ENCODE data around the gene PRTFDC1. TPM values are rescaled to one million over a fixed set of nuclear protein-coding genes. Genes with fewer than 3 reads are reported as not detected.

PRTFDC1 gene
- total RNA-seq, 1 experiment from 2014 or later = not detected

GRCh38 chr10:24952707-24953645 lies 570 bp upstream of the PRTFDC1 start:
- H3K36me3 ChIP-seq (ENCODE audit: control insufficient read depth in 1 of 2, insufficient read depth in 2 of 2, low read length in 2 of 2) = no peaks in the 10 kb centered on the region
- DNase-seq (ENCODE audit: low read depth, low spot score) (no peak), ATAC-seq (no peak)
- H3K9ac ChIP-seq (ENCODE audit: low read length) = no peak overlapping the region
- H3K4me3 ChIP-seq (replicated peaks in 1 of 2; ENCODE audit: low read depth in 1 of 2, low read length in 2 of 2) = no peak overlapping the region
- ChIA-PET POLR2A (no interaction called here), RAD21 (ENCODE audit: low non-redundant PET in 1 of 2, low total read pairs in 2 of 2, uncharacterized antibody in 2 of 2, unreplicated experiment in 2 of 2) (no interaction called here), CTCF (no interaction called here)
- no peak overlapping the region for H3K27ac ChIP-seq (ENCODE audit: low read depth, low read length)
- peaks cover 3 to 5% of the 10 kb centered on the region in 2 experiments; a peak in 3 of 4 replicates for H3K4me1 ChIP-seq (ENCODE audit: control insufficient read depth in 1 of 2, insufficient read depth in 2 of 2, low read length in 2 of 2)
- H3K27me3 ChIP-seq (ENCODE audit: insufficient read depth, low read length) = no peaks in the 10 kb centered on the region
- no peaks in the 10 kb centered on the region for H3K9me3 ChIP-seq (ENCODE audit: control insufficient read depth in 1 of 2, insufficient read depth in 1 of 2, low read depth in 1 of 2, low read length in 2 of 2)
- intact Hi-C loops (cut with micrococcal nuclease) = no loop called here
- no peaks in the 10 kb centered on the region for H3K9me2 ChIP-seq (ENCODE audit: insufficient read depth)
- no peak overlapping the region for H2AFZ ChIP-seq (ENCODE audit: low read depth, low read length, poor library complexity, severe bottlenecking)
- TF ChIP-seq YY1 (IDR thresholded peaks at IDR 0.05; ENCODE audit: extremely low read depth, insufficient replicate concordance, low read depth, low read length) (no peak), TCF7L2 (IDR thresholded peaks at IDR 0.05; ENCODE audit: borderline replicate concordance, extremely low read depth, insufficient read depth, insufficient read length) (no peak), POLR2AphosphoS5 (IDR thresholded peaks at IDR 0.05; ENCODE audit: low read depth, low read length) (no peak), JUND (IDR thresholded peaks at IDR 0.05) (no peak), ZBTB33 (IDR thresholded peaks at IDR 0.05; ENCODE audit: extremely low read depth, insufficient replicate concordance, low read length) (no peak), EZH2 (IDR thresholded peaks at IDR 0.05) (no peak), ZNF274 (IDR thresholded peaks at IDR 0.05; ENCODE audit: low read depth, low read length) (no peak), MAX (IDR thresholded peaks at IDR 0.05) (no peak), ATF3 (IDR thresholded peaks at IDR 0.05) (no peak), RAD21 (IDR thresholded peaks at IDR 0.05; ENCODE audit: low read depth) (no peak), CTCF (IDR thresholded peaks at IDR 0.05 in 2 of 3, conservative IDR thresholded peaks at IDR 0.05 in 1 of 3; ENCODE audit: borderline replicate concordance in 1 of 3, insufficient read depth in 1 of 3, low read depth in 2 of 3, low read length in 2 of 3) (no peak), ELF1 (IDR thresholded peaks at IDR 0.05; ENCODE audit: borderline replicate concordance, low read depth) (no peak), EZH2phosphoT487 (IDR thresholded peaks at IDR 0.05; ENCODE audit: borderline replicate concordance) (no peak), SIN3A (IDR thresholded peaks at IDR 0.05; ENCODE audit: low read depth) (no peak), FOSL1 (IDR thresholded peaks at IDR 0.05; ENCODE audit: low read depth) (no peak), SP1 (IDR thresholded peaks at IDR 0.05; ENCODE audit: low read depth) (no peak), CBX3 (IDR thresholded peaks at IDR 0.05; ENCODE audit: low read depth) (no peak)
- BruUV-seq (replicated peaks) = no TSS peak
- H3K79me2 ChIP-seq (ENCODE audit: insufficient read depth, low read length) = no peaks in the 10 kb centered on the region
- H3K4me2 ChIP-seq (ENCODE audit: low read length) = no peak overlapping the region
- no peaks in the 10 kb centered on the region for H4K20me1 ChIP-seq (ENCODE audit: insufficient read depth)

All from HCT116 (cell line).